ENCODE results near the gene ZNF462. TPM values are rescaled to one million over a fixed set of nuclear protein-coding genes. Genes with fewer than 3 reads are reported as not detected.

ZNF462 gene
- total and polyA plus RNA-seq, 9 donors = 7.0 to 18.8 (median 9.2) TPM

GRCh38 chr9:106885451-106885850 is 22.5 kb downstream of the ZNF462 start:
- no peaks in the 10 kb centered on the region for H3K4me1 ChIP-seq (ENCODE audit: control insufficient read depth, insufficient read depth, low read length)
- H3K4me3 ChIP-seq (ENCODE audit: low read length) = no peak overlapping the region
- H3K27ac ChIP-seq (ENCODE audit: low read length) = no peak overlapping the region
- no peaks in the 10 kb centered on the region for H3K9me3 ChIP-seq (replicated peaks; ENCODE audit: control insufficient read depth, low read depth, low read length)
- WGBS (ENCODE audit: insufficient coverage) = 86% methylated on average over 1 of the region's 2 CpGs
- H3K27me3 ChIP-seq (ENCODE audit: control insufficient read depth, insufficient read depth, low read length) = no peaks in the 10 kb centered on the region
- no peak for DNase-seq
- no peaks in the 10 kb centered on the region for H3K36me3 ChIP-seq (ENCODE audit: control insufficient read depth, insufficient read depth, low read length)

- Histone ChIP-seq H3K9me3 (replicated peaks; ENCODE audit: control insufficient read depth, low read depth, low read length) (no peaks in the 10 kb centered on the region), H3K27ac (ENCODE audit: low read length) (no peak overlapping the region), H3K27me3 (ENCODE audit: control insufficient read depth, insufficient read depth, low read length) (no peaks in the 10 kb centered on the region), H3K4me3 (ENCODE audit: low read length) (no peak overlapping the region), H3K4me1 (ENCODE audit: control insufficient read depth, insufficient read depth, low read length) (no peaks in the 10 kb centered on the region), H3K36me3 (ENCODE audit: control insufficient read depth, insufficient read depth, low read length) (no peaks in the 10 kb centered on the region)
- 100% methylated on average over 1 of the region's 6 CpGs for WGBS (ENCODE audit: insufficient coverage)
- no peak for DNase-seq
Observed at GRCh38 chr9:106886111-106887046, 23.4 kb downstream of the ZNF462 start.

- Histone ChIP-seq H3K27me3 (ENCODE audit: control insufficient read depth, insufficient read depth, low read length) (no peaks in the 10 kb centered on the region), H3K9me3 (replicated peaks; ENCODE audit: control insufficient read depth, low read depth, low read length) (no peaks in the 10 kb centered on the region), H3K36me3 (ENCODE audit: control insufficient read depth, insufficient read depth, low read length) (no peaks in the 10 kb centered on the region), H3K4me3 (ENCODE audit: low read length) (no peak overlapping the region), H3K4me1 (ENCODE audit: control insufficient read depth, insufficient read depth, low read length) (no peaks in the 10 kb centered on the region), H3K27ac (ENCODE audit: low read length) (no peak overlapping the region)
- WGBS (ENCODE audit: insufficient coverage) = no CpG with 5 or more reads among the region's 2 CpGs
- no peak for DNase-seq
Observed at GRCh38 chr9:106887066-106887465, 24.1 kb downstream of the ZNF462 start.

- H3K27me3 ChIP-seq (ENCODE audit: control insufficient read depth, insufficient read depth, low read length) = no peaks in the 10 kb centered on the region
- peaks cover 4% of the 10 kb centered on the region for H3K4me1 ChIP-seq (ENCODE audit: control insufficient read depth, insufficient read depth, low read length)
- DNase-seq = no peak
- 61% methylated on average over 6 of the region's 7 CpGs for WGBS (ENCODE audit: insufficient coverage)
- H3K36me3 ChIP-seq (ENCODE audit: control insufficient read depth, insufficient read depth, low read length) = no peaks in the 10 kb centered on the region
- H3K9me3 ChIP-seq (replicated peaks; ENCODE audit: control insufficient read depth, low read depth, low read length) = no peaks in the 10 kb centered on the region
- H3K27ac ChIP-seq (ENCODE audit: low read length) = no peak overlapping the region
- H3K4me3 ChIP-seq (ENCODE audit: low read length) = no peak overlapping the region
Observed at GRCh38 chr9:106889061-106889590, 26.2 kb downstream of the ZNF462 start.

GRCh38 chr9:106890608-106891007 is 27.6 kb downstream of the ZNF462 start:
- WGBS (ENCODE audit: insufficient coverage) = no CpG with 5 or more reads among the region's 4 CpGs
- DNase-seq = no peak
- no peak overlapping the region for H3K27ac ChIP-seq (ENCODE audit: low read length)
- no peaks in the 10 kb centered on the region for H3K27me3 ChIP-seq (ENCODE audit: control insufficient read depth, insufficient read depth, low read length)
- no peak overlapping the region for H3K4me3 ChIP-seq (ENCODE audit: low read length)
- peaks cover 4% of the 10 kb centered on the region for H3K4me1 ChIP-seq (ENCODE audit: control insufficient read depth, insufficient read depth, low read length)
- H3K9me3 ChIP-seq (replicated peaks; ENCODE audit: control insufficient read depth, low read depth, low read length) = no peaks in the 10 kb centered on the region
- H3K36me3 ChIP-seq (ENCODE audit: control insufficient read depth, insufficient read depth, low read length) = no peaks in the 10 kb centered on the region

- H3K36me3 ChIP-seq (ENCODE audit: control insufficient read depth, insufficient read depth, low read length) = no peaks in the 10 kb centered on the region
- H3K4me3 ChIP-seq (ENCODE audit: low read length) = no peak overlapping the region
- WGBS (ENCODE audit: insufficient coverage) = no CpG with 5 or more reads among the region's 5 CpGs
- peaks cover 4% of the 10 kb centered on the region for H3K4me1 ChIP-seq (ENCODE audit: control insufficient read depth, insufficient read depth, low read length)
- H3K27me3 ChIP-seq (ENCODE audit: control insufficient read depth, insufficient read depth, low read length) = no peaks in the 10 kb centered on the region
- DNase-seq = no peak
- no peak overlapping the region for H3K27ac ChIP-seq (ENCODE audit: low read length)
- no peaks in the 10 kb centered on the region for H3K9me3 ChIP-seq (replicated peaks; ENCODE audit: control insufficient read depth, low read depth, low read length)
Observed at GRCh38 chr9:106891286-106891685, 28.3 kb downstream of the ZNF462 start.

GRCh38 chr9:106892632-106893031 is 29.7 kb downstream of the ZNF462 start:
- Histone ChIP-seq H3K36me3 (ENCODE audit: control insufficient read depth, insufficient read depth, low read length) (no peaks in the 10 kb centered on the region), H3K27ac (ENCODE audit: low read length) (no peak overlapping the region), H3K4me3 (ENCODE audit: low read length) (no peak overlapping the region), H3K27me3 (ENCODE audit: control insufficient read depth, insufficient read depth, low read length) (no peaks in the 10 kb centered on the region), H3K4me1 (ENCODE audit: control insufficient read depth, insufficient read depth, low read length) (peaks cover 4% of the 10 kb centered on the region), H3K9me3 (replicated peaks; ENCODE audit: control insufficient read depth, low read depth, low read length) (no peaks in the 10 kb centered on the region)
- WGBS (ENCODE audit: insufficient coverage) = no CpG with 5 or more reads among the region's 4 CpGs
- DNase-seq = peak; percentile 54

GRCh38 chr9:106893088-106893487 is 30.1 kb downstream of the ZNF462 start:
- DNase-seq = no peak
- Histone ChIP-seq H3K4me1 (ENCODE audit: control insufficient read depth, insufficient read depth, low read length) (peaks cover 6% of the 10 kb centered on the region), H3K9me3 (replicated peaks; ENCODE audit: control insufficient read depth, low read depth, low read length) (no peaks in the 10 kb centered on the region), H3K27me3 (ENCODE audit: control insufficient read depth, insufficient read depth, low read length) (no peaks in the 10 kb centered on the region), H3K4me3 (ENCODE audit: low read length) (no peak overlapping the region), H3K27ac (ENCODE audit: low read length) (no peak overlapping the region), H3K36me3 (ENCODE audit: control insufficient read depth, insufficient read depth, low read length) (no peaks in the 10 kb centered on the region)
- WGBS (ENCODE audit: insufficient coverage) = 40% methylated on average over 1 of the region's 1 CpG

- Histone ChIP-seq H3K36me3 (ENCODE audit: control insufficient read depth, insufficient read depth, low read length) (no peaks in the 10 kb centered on the region), H3K27ac (ENCODE audit: low read length) (no peak overlapping the region), H3K4me3 (ENCODE audit: low read length) (no peak overlapping the region), H3K4me1 (ENCODE audit: control insufficient read depth, insufficient read depth, low read length) (peaks cover 6% of the 10 kb centered on the region), H3K27me3 (ENCODE audit: control insufficient read depth, insufficient read depth, low read length) (no peaks in the 10 kb centered on the region), H3K9me3 (replicated peaks; ENCODE audit: control insufficient read depth, low read depth, low read length) (peaks cover 7% of the 10 kb centered on the region)
- WGBS (ENCODE audit: insufficient coverage) = no CpG with 5 or more reads among the region's 1 CpG
- no peak for DNase-seq
Observed at GRCh38 chr9:106896695-106897094, 33.7 kb downstream of the ZNF462 start.

GRCh38 chr9:106897236-106897635 is 34.3 kb downstream of the ZNF462 start:
- peaks cover 10% of the 10 kb centered on the region for H3K9me3 ChIP-seq (replicated peaks; ENCODE audit: control insufficient read depth, low read depth, low read length)
- H3K4me1 ChIP-seq (ENCODE audit: control insufficient read depth, insufficient read depth, low read length) = peaks cover 6% of the 10 kb centered on the region
- H3K4me3 ChIP-seq (ENCODE audit: low read length) = no peak overlapping the region

More at GRCh38 chr9:106897236-106897635, 34.3 kb downstream of the ZNF462 start:
- peak; percentile 86 for DNase-seq
- Histone ChIP-seq H3K27me3 (ENCODE audit: control insufficient read depth, insufficient read depth, low read length) (no peaks in the 10 kb centered on the region), H3K27ac (ENCODE audit: low read length) (peak overlapping the region; percentile 56), H3K36me3 (ENCODE audit: control insufficient read depth, insufficient read depth, low read length) (no peaks in the 10 kb centered on the region)
- WGBS (ENCODE audit: insufficient coverage) = no CpG with 5 or more reads among the region's 1 CpG

Data from muscle of leg (tissue), 11 donors.